Endothelial cell (in vitro differentiated cells): ENCODE results near the gene CERS2. TPM values are rescaled to one million over a fixed set of nuclear protein-coding genes. Genes with fewer than 3 reads are reported as not detected.
A peak's percentile ranks its signal among the peaks of the same experiment; 100 is the strongest.

Experiments used
- DNase-seq: peaks from one replicate; pipeline ENCODE4 v3.0.0; 2021; ENCODE audit warnings: low spot score
- H3K27ac Mint-ChIP-seq: one replicate; pipeline ENCODE4 v1.8.0; 2021; ENCODE audit warnings: mixed read lengths, inconsistent platforms; ENCODE audit not compliant: unreplicated experiment
- H3K27me3 Mint-ChIP-seq: one replicate; pipeline ENCODE4 v1.8.0; 2021; ENCODE audit warnings: mild to moderate bottlenecking, moderate library complexity, mixed read lengths, inconsistent platforms; ENCODE audit not compliant: unreplicated experiment
- H3K36me3 Mint-ChIP-seq: one replicate; pipeline ENCODE4 v1.8.0; 2021; ENCODE audit warnings: mild to moderate bottlenecking, low read depth, mixed read lengths, inconsistent platforms; ENCODE audit not compliant: unreplicated experiment
- H3K4me1 Mint-ChIP-seq: one replicate; pipeline ENCODE4 v1.8.0; 2021; ENCODE audit warnings: mild to moderate bottlenecking, mixed read lengths, inconsistent platforms; ENCODE audit not compliant: unreplicated experiment
- H3K4me3 Mint-ChIP-seq: one replicate; pipeline ENCODE4 v1.8.0; 2021; ENCODE audit warnings: mild to moderate bottlenecking, mixed read lengths, inconsistent platforms; ENCODE audit not compliant: unreplicated experiment
- H3K9me3 Mint-ChIP-seq: one replicate; pipeline ENCODE4 v1.8.0; 2021; ENCODE audit warnings: mixed read lengths, inconsistent platforms; ENCODE audit not compliant: unreplicated experiment
- CTCF ChIP-seq: fragments of 200-600 bp; sonication (generic); IDR thresholded peaks from one replicate; pipeline ENCODE4 v1.5.0; 2021; ENCODE audit warnings: antibody characterized with exemption; ENCODE audit not compliant: unreplicated experiment
- total RNA-seq: library from RNA; stranded (reverse); fragmentation: NEBNext Ultra II Directional; extraction: Animal tissue kit (Norgen Biotek cat#: 25700); gene quantifications from one replicate; pipeline ENCODE4 v1.2.1, GENCODE V29; 2021; ENCODE audit not compliant: unreplicated experiment

Gene CERS2
- total RNA-seq, 1 donor from 2014 or later: 186 TPM

- Mint-ChIP-seq H3K9me3 (no peaks in the 10 kb centered on the region), H3K4me3 (peak overlapping the region; percentile 78), H3K4me1 (peaks cover 12% of the 10 kb centered on the region), H3K27me3 (peaks cover 3% of the 10 kb centered on the region), H3K36me3 (peaks cover 46% of the 10 kb centered on the region), H3K27ac (peak overlapping the region; percentile 59)
- no peak for DNase-seq
- no peak for TF ChIP-seq CTCF
These were observed 46.3 kb downstream of the CERS2 start for GRCh38 chr1:150928286-150928685.

- TF ChIP-seq CTCF: no peak
- Mint-ChIP-seq H3K27me3 (peaks cover 3% of the 10 kb centered on the region), H3K27ac (peak overlapping the region; percentile 62), H3K9me3 (no peaks in the 10 kb centered on the region), H3K4me1 (peaks cover 13% of the 10 kb centered on the region), H3K4me3 (peak overlapping the region; percentile 68), H3K36me3 (peaks cover 44% of the 10 kb centered on the region)
- no peak for DNase-seq
These were observed 47.0 kb downstream of the CERS2 start for GRCh38 chr1:150927624-150928023.

GRCh38 chr1:150926097-150926741 lies 48.4 kb downstream of the CERS2 start, which contains the start of gene SETDB1:
Gene SETDB1, plus strand, starts transcription at chr1:150926363. Its CDS starts 1,352 bp downstream, at chr1:150927715.
- peaks cover 20% of the 10 kb centered on the region for H3K4me1 Mint-ChIP-seq
- no peak for TF ChIP-seq CTCF
- peak within 1 kb of the TSS; percentile 97 for H3K27ac Mint-ChIP-seq

GRCh38 chr1:150925080-150925479 lies 49.6 kb downstream of the CERS2 start:
- Mint-ChIP-seq H3K27ac (no peak overlapping the region), H3K4me3 (peak overlapping the region; percentile 67), H3K27me3 (peaks cover 3% of the 10 kb centered on the region), H3K9me3 (no peaks in the 10 kb centered on the region), H3K4me1 (peaks cover 20% of the 10 kb centered on the region), H3K36me3 (peaks cover 26% of the 10 kb centered on the region)
- no peak for DNase-seq
- TF ChIP-seq CTCF: no peak

More at GRCh38 chr1:150926097-150926741, 48.4 kb downstream of the CERS2 start, which contains the start of gene SETDB1:
- peaks cover 3% of the 10 kb centered on the region for H3K27me3 Mint-ChIP-seq
- H3K36me3 Mint-ChIP-seq: peaks cover 33% of the 10 kb centered on the region
- peak within 1 kb of the TSS; percentile 97 for H3K4me3 Mint-ChIP-seq
- H3K9me3 Mint-ChIP-seq: no peaks in the 10 kb centered on the region
- peak; percentile 89 for DNase-seq

GRCh38 chr1:150922519-150922975 lies 52.1 kb downstream of the CERS2 start:
- Mint-ChIP-seq H3K9me3 (no peaks in the 10 kb centered on the region), H3K4me3 (peak overlapping the region; percentile 73), H3K27me3 (peaks cover under 1% of the 10 kb centered on the region), H3K27ac (no peak overlapping the region), H3K4me1 (peaks cover 16% of the 10 kb centered on the region), H3K36me3 (peaks cover 8% of the 10 kb centered on the region)
- peak; percentile 66 for DNase-seq
- TF ChIP-seq CTCF: peak; percentile 81
